HG03064 (cell line): Measurements from ENCODE around the gene RASGRP1.
A peak's percentile ranks its signal among the peaks of the same experiment; 100 is the strongest.
"Not testable (repeated sequence)": the region's sequence is repeated elsewhere in the genome, so short reads cannot be mapped to it uniquely, and the experiment has no call there.

Source experiments
- ATAC-seq: cut with Tn5 transposase; IDR thresholded peaks from one replicate; pipeline ENCODE4 v1.9.1; 2021; ENCODE audit warnings: low read depth; ENCODE audit not compliant: unreplicated experiment

Gene RASGRP1

GRCh38 chr15:38564557-38565286 lies at the start of gene RASGRP1:
Gene RASGRP1 (minus strand): TSS chr15:38564814. CDS start chr15:38564628, 186 bp downstream.
- peak; percentile 55 for ATAC-seq

GRCh38 chr15:38613085-38613484 lies 48.5 kb upstream of the RASGRP1 start:
- no peak for ATAC-seq

- ATAC-seq = no peak
These were observed 47.7 kb upstream of the RASGRP1 start for GRCh38 chr15:38612159-38612863.

GRCh38 chr15:38611228-38611627 lies 46.6 kb upstream of the RASGRP1 start:
- no peak for ATAC-seq

- ATAC-seq = no peak
These were observed 46.1 kb upstream of the RASGRP1 start for GRCh38 chr15:38610748-38611147.

GRCh38 chr15:38609097-38609738 lies 44.6 kb upstream of the RASGRP1 start:
- ATAC-seq = no peak

- no peak for ATAC-seq
These were observed 44.1 kb upstream of the RASGRP1 start for GRCh38 chr15:38608682-38609081.

- ATAC-seq = no peak
These were observed 41.1 kb upstream of the RASGRP1 start for GRCh38 chr15:38605744-38606143.

- no peak for ATAC-seq
These were observed 39.1 kb upstream of the RASGRP1 start for GRCh38 chr15:38603672-38604071.

GRCh38 chr15:38602910-38603670 lies 38.5 kb upstream of the RASGRP1 start:
- no peak for ATAC-seq

GRCh38 chr15:38600236-38600635 lies 35.6 kb upstream of the RASGRP1 start:
- ATAC-seq = no peak

GRCh38 chr15:38598749-38599148 lies 34.1 kb upstream of the RASGRP1 start:
- ATAC-seq = no peak

GRCh38 chr15:38597219-38597800 lies 32.7 kb upstream of the RASGRP1 start:
- ATAC-seq = no peak

- no peak for ATAC-seq
These were observed 28.9 kb upstream of the RASGRP1 start for GRCh38 chr15:38593524-38593923.

GRCh38 chr15:38589502-38589901 lies 24.9 kb upstream of the RASGRP1 start:
- no peak for ATAC-seq

GRCh38 chr15:38588672-38589071 lies 24.1 kb upstream of the RASGRP1 start:
- ATAC-seq = no peak

GRCh38 chr15:38587214-38587613 lies 22.6 kb upstream of the RASGRP1 start:
- ATAC-seq = no peak

- ATAC-seq = not testable (repeated sequence)
These were observed 21.4 kb upstream of the RASGRP1 start for GRCh38 chr15:38586005-38586404.

GRCh38 chr15:38578626-38579025 lies 14.0 kb upstream of the RASGRP1 start:
- no peak for ATAC-seq

GRCh38 chr15:38577424-38577987 lies 12.9 kb upstream of the RASGRP1 start:
- ATAC-seq = no peak
